Activated CD4-positive, alpha-beta memory T cell treated with anti-CD3 and anti-CD28 coated beads for 36 hours (primary cell): ENCODE results near the gene AP2A2. TPM values are rescaled to one million over a fixed set of nuclear protein-coding genes. Genes with fewer than 3 reads are reported as not detected.

ENCODE experiments used
- CTCF ChIA-PET: fragments of 350-600 bp; sonication (Branson Sonifier 250); formaldehyde crosslinking; loops from one replicate; lab custom pipeline; 2021; ENCODE audit warnings: antibody characterized with exemption, inconsistent platforms; lab: Charles Lee
- POLR2A ChIA-PET: fragments of 350-600 bp; sonication (Branson Sonifier 250); formaldehyde crosslinking; loops from one replicate; lab custom pipeline; 2021; ENCODE audit warnings: antibody characterized with exemption; lab: Charles Lee
- DNase-seq: peaks from one replicate; pipeline ENCODE4 v3.0.0-alpha.2; 2020
- H3K27ac Mint-ChIP-seq: one replicate; pipeline ENCODE4 v1.8.0; 2021; ENCODE audit warnings: mixed read lengths
- H3K27me3 Mint-ChIP-seq: one replicate; pipeline ENCODE4 v1.8.0; 2021; ENCODE audit warnings: mixed read lengths
- H3K36me3 Mint-ChIP-seq: one replicate; pipeline ENCODE4 v1.8.0; 2021; ENCODE audit warnings: mixed read lengths
- H3K4me1 Mint-ChIP-seq: one replicate; pipeline ENCODE4 v1.8.0; 2021; ENCODE audit warnings: low read depth, mixed read lengths
- H3K4me3 Mint-ChIP-seq: one replicate; pipeline ENCODE4 v1.8.0; 2021; ENCODE audit warnings: mild to moderate bottlenecking, mixed read lengths
- H3K9me3 Mint-ChIP-seq: one replicate; pipeline ENCODE4 v1.8.0; 2021; ENCODE audit warnings: mixed read lengths
- intact Hi-C: fragments of 100-400 bp; cut with micrococcal nuclease; formaldehyde crosslinking; loops from one replicate; pipeline ENCODE4 v1.15.1; 2023
- total RNA-seq, 2 experiments: library from RNA; stranded (reverse); gene quantifications; one replicate each; pipeline ENCODE4 v1.2.3, GENCODE V29; 2021

The AP2A2 gene
- total RNA-seq, 2 experiments from 2014 or later, result 42.8 to 44.1 TPM

GRCh38 chr11:928786-929185 lies 3.1 kb downstream of the AP2A2 start:
- DNase-seq, result no peak
- Mint-ChIP-seq H3K9me3 (no peaks in the 10 kb centered on the region), H3K36me3 (peaks cover 2% of the 10 kb centered on the region), H3K27me3 (no peaks in the 10 kb centered on the region), H3K27ac (no peak overlapping the region), H3K4me3 (no peak overlapping the region), H3K4me1 (peaks cover 51% of the 10 kb centered on the region)
- CTCF ChIA-PET, result no interaction called here
- POLR2A ChIA-PET, result interaction anchor here (1.2 kb wide), 1 partner anchor 18 kb away, joined by 4 read pairs; the partner anchor contains the start of gene CHID1
- intact Hi-C loops, result loop anchor here (5.0 kb wide), 1 partner anchor 86 kb away; the partner anchor contains the start of genes POLR2L and TSPAN4

- no peaks in the 10 kb centered on the region for H3K9me3 Mint-ChIP-seq
- CTCF ChIA-PET, result no interaction called here
These were observed 3.7 kb downstream of the AP2A2 start for GRCh38 chr11:929405-929804.

DNA sequence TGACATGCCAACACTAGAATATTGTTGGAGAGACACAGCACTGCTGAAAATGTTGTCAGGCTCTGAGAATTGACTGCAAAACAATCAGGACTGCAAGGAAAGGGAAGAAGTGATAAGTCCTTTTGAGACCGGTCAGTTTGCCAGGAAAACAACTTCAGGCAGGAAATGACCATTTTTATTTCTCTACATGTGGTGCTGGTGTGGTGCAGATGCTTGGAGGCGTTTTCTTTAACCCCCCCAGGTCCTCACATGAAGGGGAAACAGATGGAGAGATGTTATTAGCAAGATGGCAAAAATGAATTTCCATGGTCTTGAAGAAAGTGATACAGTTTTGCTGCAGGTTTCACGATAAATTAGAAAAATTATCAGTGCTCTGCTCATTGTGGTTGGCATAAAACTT lies 5.7 kb downstream of the AP2A2 start:
- no peak for DNase-seq
- Mint-ChIP-seq H3K4me1 (peaks cover 53% of the 10 kb centered on the region), H3K36me3 (peaks cover 2% of the 10 kb centered on the region), H3K9me3 (no peaks in the 10 kb centered on the region), H3K4me3 (no peak overlapping the region), H3K27ac (no peak overlapping the region), H3K27me3 (no peaks in the 10 kb centered on the region)
- CTCF ChIA-PET, result no interaction called here
- intact Hi-C loops, result no loop called here
- POLR2A ChIA-PET, result interaction anchor here (0.7 kb wide), 1 partner anchor 237 kb away, joined by 4 read pairs; no protein-coding TSS in a partner anchor

More at GRCh38 chr11:929405-929804, 3.7 kb downstream of the AP2A2 start:
- no peak for DNase-seq
- POLR2A ChIA-PET, result interaction anchor here (1.2 kb wide), 1 partner anchor 18 kb away, joined by 4 read pairs; the partner anchor contains the start of gene CHID1
- H3K4me3 Mint-ChIP-seq, result no peak overlapping the region
- intact Hi-C loops, result loop anchor here (5.0 kb wide), 1 partner anchor 87 kb away; the partner anchor contains the start of genes POLR2L and TSPAN4
- H3K27ac Mint-ChIP-seq, result no peak overlapping the region
- peaks cover 2% of the 10 kb centered on the region for H3K36me3 Mint-ChIP-seq
- H3K27me3 Mint-ChIP-seq, result no peaks in the 10 kb centered on the region
- peaks cover 53% of the 10 kb centered on the region for H3K4me1 Mint-ChIP-seq

- Mint-ChIP-seq H3K27ac (no peak overlapping the region), H3K27me3 (no peaks in the 10 kb centered on the region), H3K9me3 (no peaks in the 10 kb centered on the region), H3K4me1 (peaks cover 50% of the 10 kb centered on the region), H3K36me3 (no peaks in the 10 kb centered on the region), H3K4me3 (no peak overlapping the region)
- ChIA-PET POLR2A (no interaction called here), CTCF (no interaction called here)
- DNase-seq, result no peak
- intact Hi-C loops, result no loop called here
These were observed 6.8 kb downstream of the AP2A2 start for GRCh38 chr11:932435-932834.

DNA sequence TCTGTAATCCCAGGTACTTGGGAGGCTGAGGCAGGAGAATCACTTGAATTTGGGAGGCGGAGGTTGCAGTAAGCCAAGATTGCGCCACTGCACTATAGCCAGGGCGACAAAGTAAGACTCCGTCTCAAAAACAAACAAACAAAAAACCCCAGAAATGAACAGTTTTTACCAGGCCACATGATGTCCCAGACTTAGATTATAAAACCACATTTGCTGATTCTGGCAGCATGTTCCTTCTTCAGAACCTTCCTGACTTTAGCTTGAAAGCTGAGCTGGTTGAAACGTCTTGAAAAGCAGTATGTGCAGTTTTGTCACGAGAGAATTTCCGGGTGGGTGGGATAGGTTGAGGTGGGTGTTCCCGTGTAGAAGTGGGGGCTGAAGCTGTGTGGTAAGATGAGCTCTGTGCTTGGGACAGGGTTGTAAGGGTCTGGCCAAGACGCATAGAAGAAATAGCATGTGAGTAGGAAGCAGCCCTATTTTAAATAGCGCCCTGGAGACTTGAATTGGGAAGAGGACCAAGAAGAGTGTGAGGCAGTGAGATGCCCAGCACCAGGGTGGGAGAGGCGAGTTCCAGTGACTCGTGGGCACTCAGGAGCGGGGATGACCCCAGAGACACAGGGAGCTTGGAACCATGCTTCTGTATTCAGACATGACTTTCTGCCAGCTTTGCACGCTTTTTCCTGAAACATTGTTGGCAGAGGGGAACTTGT lies 7.6 kb downstream of the AP2A2 start:
- Mint-ChIP-seq H3K4me3 (no peak overlapping the region), H3K4me1 (peaks cover 50% of the 10 kb centered on the region), H3K27me3 (no peaks in the 10 kb centered on the region), H3K27ac (no peak overlapping the region), H3K9me3 (no peaks in the 10 kb centered on the region), H3K36me3 (no peaks in the 10 kb centered on the region)
- intact Hi-C loops, result no loop called here
- CTCF ChIA-PET, result interaction anchor here (0.6 to 0.9 kb wide), 2 partner anchors 85 to 482 kb away, joined by 3 read pairs; no protein-coding TSS in a partner anchor
- DNase-seq, result no peak
- POLR2A ChIA-PET, result no interaction called here

- ChIA-PET POLR2A (no interaction called here), CTCF (interaction anchor here (0.6 to 0.9 kb wide), 2 partner anchors 85 to 483 kb away, joined by 3 read pairs; no protein-coding TSS in a partner anchor)
- Mint-ChIP-seq H3K4me1 (peaks cover 44% of the 10 kb centered on the region), H3K9me3 (no peaks in the 10 kb centered on the region), H3K27ac (no peak overlapping the region), H3K27me3 (no peaks in the 10 kb centered on the region), H3K36me3 (no peaks in the 10 kb centered on the region), H3K4me3 (no peak overlapping the region)
- intact Hi-C loops, result no loop called here
- no peak for DNase-seq
These were observed 8.3 kb downstream of the AP2A2 start for GRCh38 chr11:933936-934335.

DNA sequence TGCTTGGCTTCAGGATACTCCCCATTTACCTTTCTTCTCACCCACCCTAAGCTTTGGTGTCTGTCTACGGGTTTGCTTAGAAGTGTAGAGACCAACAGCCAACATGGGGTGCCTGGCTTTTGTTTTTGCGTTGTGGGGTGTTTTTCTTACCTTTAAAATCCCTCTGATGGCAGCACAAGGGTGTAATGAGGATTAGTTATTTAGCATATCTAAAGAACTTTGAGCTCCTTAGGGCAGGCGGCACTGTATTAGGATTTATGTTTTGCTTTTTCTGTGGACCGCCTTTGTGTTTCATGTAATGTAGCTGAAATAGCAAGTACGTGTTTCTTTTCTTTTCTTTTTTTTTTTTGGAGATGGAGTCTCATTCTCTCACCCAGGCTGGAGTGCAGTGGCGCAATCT lies 8.9 kb downstream of the AP2A2 start:
- no peak overlapping the region for H3K4me3 Mint-ChIP-seq

DNA sequence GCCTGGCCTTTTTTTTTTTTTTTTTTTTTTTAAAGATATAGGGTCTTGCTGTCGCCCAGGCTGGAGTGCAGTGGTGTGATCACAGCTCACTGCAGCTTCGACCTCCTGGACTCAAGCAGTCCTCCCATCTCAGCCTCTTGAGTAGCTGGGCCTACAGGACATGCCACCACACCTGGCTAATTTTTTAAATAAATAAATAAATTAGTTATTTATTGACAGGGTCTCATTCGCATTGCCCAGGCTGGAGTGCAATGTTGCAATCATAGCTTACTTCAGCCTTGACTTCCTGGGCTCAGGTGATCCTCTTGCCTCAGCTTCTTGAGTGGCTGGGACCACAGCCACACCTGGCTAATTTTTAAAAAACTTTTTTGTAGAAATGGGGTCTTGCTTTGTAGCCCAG lies 10.5 kb downstream of the AP2A2 start:
- Mint-ChIP-seq H3K27me3 (no peaks in the 10 kb centered on the region), H3K36me3 (no peaks in the 10 kb centered on the region), H3K9me3 (no peaks in the 10 kb centered on the region), H3K4me1 (peaks cover 50% of the 10 kb centered on the region), H3K4me3 (no peak overlapping the region), H3K27ac (no peak overlapping the region)
- DNase-seq, result no peak
- ChIA-PET CTCF (no interaction called here), POLR2A (no interaction called here)
- intact Hi-C loops, result no loop called here

More for the DNA sequence above, 8.9 kb downstream of the AP2A2 start:
- no peaks in the 10 kb centered on the region for H3K27me3 Mint-ChIP-seq
- CTCF ChIA-PET, result interaction anchor here (0.9 kb wide), 1 partner anchor 86 kb away, joined by 3 read pairs; no protein-coding TSS in a partner anchor
- H3K27ac Mint-ChIP-seq, result no peak overlapping the region
- peaks cover 42% of the 10 kb centered on the region for H3K4me1 Mint-ChIP-seq
- no peaks in the 10 kb centered on the region for H3K36me3 Mint-ChIP-seq
- H3K9me3 Mint-ChIP-seq, result no peaks in the 10 kb centered on the region
- intact Hi-C loops, result no loop called here
- POLR2A ChIA-PET, result no interaction called here
- DNase-seq, result no peak

DNA sequence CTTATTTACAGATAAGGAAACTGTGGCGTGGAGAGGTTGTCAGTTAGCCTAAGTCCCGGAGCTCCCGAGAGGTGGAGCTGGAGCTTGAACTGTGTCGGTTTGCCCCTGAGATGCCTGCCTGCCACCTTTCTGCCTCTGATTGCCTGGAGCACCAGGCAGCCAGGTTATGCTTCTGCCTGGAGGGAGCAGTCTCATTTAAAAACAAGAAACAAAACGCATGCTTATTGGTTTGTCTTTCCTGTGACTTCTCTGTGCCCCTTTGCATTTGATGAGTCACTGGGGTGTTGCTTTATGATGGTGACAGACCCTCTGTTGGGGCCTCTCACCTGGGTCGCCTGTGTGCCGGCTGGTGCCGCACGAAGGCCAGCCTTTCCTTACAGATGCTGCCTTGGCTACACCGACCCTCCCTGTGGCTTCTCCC lies 12.2 kb downstream of the AP2A2 start:
- CTCF ChIA-PET, result no interaction called here
- intact Hi-C loops, result no loop called here
- H3K4me1 Mint-ChIP-seq, result peaks cover 49% of the 10 kb centered on the region

DNA sequence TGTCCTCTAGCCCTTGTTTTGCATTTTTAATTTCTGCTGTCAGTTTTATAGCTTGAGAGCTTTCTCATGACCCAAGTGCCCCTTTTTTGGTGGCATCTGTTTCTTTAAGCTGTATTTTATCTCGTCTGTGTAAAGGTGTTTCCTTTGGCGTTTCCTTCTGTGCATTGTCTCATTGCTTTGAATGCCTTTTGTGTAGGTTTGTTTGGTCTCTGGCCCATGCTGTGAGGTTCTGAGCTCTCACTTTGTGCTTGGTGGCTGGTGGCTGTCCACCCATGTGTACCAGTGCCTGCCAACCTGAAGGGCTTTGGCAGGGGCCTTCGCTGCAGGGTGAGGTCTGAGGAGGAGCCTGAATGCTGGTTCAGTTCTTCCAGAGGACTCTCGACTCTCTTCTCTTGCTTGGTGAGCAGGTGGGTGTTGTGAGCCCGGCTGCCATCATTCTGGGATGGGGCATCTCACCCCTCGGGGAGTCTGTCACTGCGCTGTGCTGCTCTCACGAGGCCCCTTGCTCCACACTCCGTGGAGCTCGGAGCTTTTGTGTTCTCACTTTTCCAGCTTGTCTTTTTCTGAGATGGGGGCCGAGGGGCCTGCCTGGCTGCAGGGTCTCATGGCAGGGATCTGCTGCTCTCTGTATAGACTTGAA lies 14.9 kb downstream of the AP2A2 start:
- ChIA-PET CTCF (no interaction called here), POLR2A (no interaction called here)

More for the DNA sequence above, 12.2 kb downstream of the AP2A2 start:
- no peak overlapping the region for H3K27ac Mint-ChIP-seq
- H3K27me3 Mint-ChIP-seq, result no peaks in the 10 kb centered on the region
- H3K4me3 Mint-ChIP-seq, result no peak overlapping the region
- H3K9me3 Mint-ChIP-seq, result no peaks in the 10 kb centered on the region
- DNase-seq, result no peak
- POLR2A ChIA-PET, result no interaction called here
- no peaks in the 10 kb centered on the region for H3K36me3 Mint-ChIP-seq

GRCh38 chr11:942823-943222 lies 17.2 kb downstream of the AP2A2 start:
- CTCF ChIA-PET, result no interaction called here
- peaks cover 25% of the 10 kb centered on the region for H3K36me3 Mint-ChIP-seq
- DNase-seq, result no peak
- H3K4me3 Mint-ChIP-seq, result no peak overlapping the region
- peaks cover under 1% of the 10 kb centered on the region for H3K9me3 Mint-ChIP-seq
- POLR2A ChIA-PET, result no interaction called here
- no peak overlapping the region for H3K27ac Mint-ChIP-seq
- H3K27me3 Mint-ChIP-seq, result no peaks in the 10 kb centered on the region
- H3K4me1 Mint-ChIP-seq, result peaks cover 29% of the 10 kb centered on the region
- intact Hi-C loops, result no loop called here

More for the DNA sequence above, 14.9 kb downstream of the AP2A2 start:
- Mint-ChIP-seq H3K36me3 (peaks cover 17% of the 10 kb centered on the region), H3K4me3 (no peak overlapping the region), H3K9me3 (no peaks in the 10 kb centered on the region), H3K27ac (no peak overlapping the region), H3K4me1 (peaks cover 39% of the 10 kb centered on the region), H3K27me3 (no peaks in the 10 kb centered on the region)
- no peak for DNase-seq
- intact Hi-C loops, result no loop called here

DNA sequence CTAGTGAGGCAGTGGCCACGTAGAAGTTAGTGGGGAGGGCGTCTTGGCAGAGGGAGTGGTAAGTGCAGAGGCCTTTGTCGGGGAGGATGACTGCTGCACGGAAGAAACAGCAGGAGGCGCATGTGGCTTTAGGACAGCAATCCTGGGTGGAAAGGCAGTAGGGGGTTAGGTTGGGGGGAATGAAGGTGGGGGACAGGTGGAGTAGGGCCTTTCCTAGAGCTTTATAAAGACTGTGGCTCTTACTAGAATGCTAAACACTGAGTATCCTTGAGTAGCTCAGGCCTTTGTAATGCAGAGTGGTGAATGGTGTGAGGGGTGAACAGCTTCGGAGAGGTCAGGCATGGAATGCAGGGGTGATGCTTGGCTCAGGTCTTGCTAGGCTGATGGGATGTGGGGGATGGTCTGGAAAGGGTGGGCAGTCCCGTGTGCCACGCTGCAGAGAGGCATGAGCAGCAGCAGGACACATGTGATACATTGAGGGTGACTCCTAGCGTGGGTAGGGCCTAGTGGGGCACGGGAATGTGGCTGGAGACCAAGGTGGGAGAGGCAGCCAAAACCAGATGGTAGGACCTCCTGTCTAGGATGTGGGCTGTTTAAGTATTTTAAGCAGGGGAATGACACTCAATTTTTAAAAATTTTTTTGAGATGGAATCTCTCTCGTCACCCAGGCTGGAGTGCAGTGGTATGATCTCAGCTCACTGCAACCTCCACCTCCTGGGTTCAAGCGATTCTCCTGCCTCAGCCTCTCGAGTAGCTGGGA lies 19.2 kb downstream of the AP2A2 start:
- Mint-ChIP-seq H3K27me3 (no peaks in the 10 kb centered on the region), H3K9me3 (peaks cover 19% of the 10 kb centered on the region), H3K27ac (no peak overlapping the region), H3K4me3 (no peak overlapping the region), H3K36me3 (peaks cover 42% of the 10 kb centered on the region), H3K4me1 (peaks cover 21% of the 10 kb centered on the region)
- POLR2A ChIA-PET, result no interaction called here
- no peak for DNase-seq
- intact Hi-C loops, result no loop called here
- CTCF ChIA-PET, result no interaction called here
